HG02759 (cell line): ENCODE data around the gene ASB10.

Experiments
- ATAC-seq: cut with Tn5 transposase; IDR thresholded peaks from one replicate; pipeline ENCODE4 v1.9.1; 2021; ENCODE audit warnings: mild to moderate bottlenecking, moderate library complexity; ENCODE audit not compliant: unreplicated experiment

The ASB10 gene

DNA sequence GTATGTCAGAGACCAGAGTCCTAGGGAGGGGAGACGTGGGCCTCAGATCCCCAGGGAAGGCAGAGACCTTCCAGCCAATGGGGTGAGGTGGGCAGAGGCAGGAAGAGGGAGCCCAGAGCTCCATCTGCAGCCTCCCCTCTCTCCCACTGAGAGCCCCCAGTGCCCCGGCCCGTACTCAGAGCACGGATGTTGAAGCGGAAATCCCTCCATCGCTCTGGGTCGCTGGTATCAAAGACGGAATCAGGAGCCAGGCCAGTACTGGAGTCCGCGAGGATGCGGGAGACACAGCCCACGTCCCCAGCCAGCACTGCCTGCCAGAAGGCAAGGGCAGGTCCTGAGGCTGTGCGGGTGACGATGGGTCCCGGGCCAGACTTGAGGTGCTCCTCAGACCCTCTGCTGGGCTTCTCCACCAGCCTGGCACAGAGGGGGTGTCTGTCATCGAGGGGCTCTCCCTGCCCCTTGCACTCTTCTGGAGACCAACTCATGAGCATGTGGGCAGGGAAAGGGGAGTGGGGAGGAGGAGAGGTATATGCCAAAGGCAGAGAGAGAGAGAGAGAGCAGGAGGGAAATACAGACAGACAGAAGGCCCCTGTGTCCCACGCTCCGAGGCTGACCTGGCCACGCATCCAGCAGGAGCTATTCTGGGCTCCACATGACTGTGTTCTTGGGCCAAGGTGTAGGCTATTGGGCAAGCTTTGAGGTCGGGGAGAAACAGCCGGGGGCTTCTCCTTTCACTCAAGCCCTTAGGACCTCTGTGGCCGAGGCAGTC lies at the start of gene ASB10:
ASB10 (minus strand) TSS at position 611 of the 769 bp plus-strand sequence; CDS start at position 491, 120 bp downstream.
- ATAC-seq: no peak

DNA sequence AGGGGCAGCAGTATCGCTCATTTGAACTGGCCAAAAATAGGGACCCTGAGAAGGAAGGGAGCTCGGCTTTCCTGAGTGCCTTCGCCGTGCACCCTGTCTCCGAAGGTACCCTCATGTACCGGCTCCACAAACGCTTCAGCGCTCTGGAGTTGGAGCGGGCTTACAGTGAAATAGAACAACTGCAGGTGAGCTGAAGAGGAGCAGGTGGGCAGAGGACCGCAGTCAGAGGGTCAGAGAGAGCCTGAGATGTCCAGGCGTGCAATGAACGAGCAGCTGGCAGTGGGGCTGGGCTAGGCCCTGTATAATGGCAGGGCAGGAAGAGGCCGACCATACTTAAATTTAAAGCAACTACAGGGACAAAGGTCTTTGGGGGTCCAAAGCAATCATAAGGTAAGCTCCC lies 49.4 kb upstream of the ASB10 start:
- no peak for ATAC-seq

DNA sequence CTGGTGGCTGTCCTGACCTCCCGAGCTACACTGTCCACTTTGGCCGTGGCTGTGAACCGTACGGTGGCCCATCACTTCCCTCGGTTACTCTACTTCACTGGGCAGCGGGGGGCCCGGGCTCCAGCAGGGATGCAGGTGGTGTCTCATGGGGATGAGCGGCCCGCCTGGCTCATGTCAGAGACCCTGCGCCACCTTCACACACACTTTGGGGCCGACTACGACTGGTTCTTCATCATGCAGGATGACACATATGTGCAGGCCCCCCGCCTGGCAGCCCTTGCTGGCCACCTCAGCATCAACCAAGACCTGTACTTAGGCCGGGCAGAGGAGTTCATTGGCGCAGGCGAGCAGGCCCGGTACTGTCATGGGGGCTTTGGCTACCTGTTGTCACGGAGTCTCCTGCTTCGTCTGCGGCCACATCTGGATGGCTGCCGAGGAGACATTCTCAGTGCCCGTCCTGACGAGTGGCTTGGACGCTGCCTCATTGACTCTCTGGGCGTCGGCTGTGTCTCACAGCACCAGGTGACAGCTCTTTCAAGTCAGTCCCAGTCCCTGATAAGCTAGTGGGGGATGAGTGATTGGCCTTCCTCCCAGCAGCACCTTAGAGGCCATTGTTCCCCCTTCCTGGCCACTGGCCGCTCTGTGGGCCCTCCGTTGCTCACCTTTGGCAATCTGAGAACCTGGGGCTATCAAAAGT lies 48.2 kb upstream of the ASB10 start:
- ATAC-seq: no peak

DNA sequence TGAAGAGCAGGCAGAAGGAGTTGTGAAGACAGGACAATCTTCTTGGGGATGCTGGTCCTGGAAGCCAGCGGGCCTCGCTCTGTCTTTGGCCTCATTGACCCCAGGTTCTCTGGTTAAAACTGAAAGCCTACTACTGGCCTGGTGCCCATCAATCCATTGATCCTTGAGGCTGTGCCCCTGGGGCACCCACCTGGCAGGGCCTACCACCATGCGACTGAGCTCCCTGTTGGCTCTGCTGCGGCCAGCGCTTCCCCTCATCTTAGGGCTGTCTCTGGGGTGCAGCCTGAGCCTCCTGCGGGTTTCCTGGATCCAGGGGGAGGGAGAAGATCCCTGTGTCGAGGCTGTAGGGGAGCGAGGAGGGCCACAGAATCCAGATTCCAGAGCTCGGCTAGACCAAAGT lies 46.8 kb upstream of the ASB10 start:
- no peak for ATAC-seq

GRCh38 chr7:151232917-151233701 lies 46.1 kb upstream of the ASB10 start:
- ATAC-seq: peak; percentile 33

DNA sequence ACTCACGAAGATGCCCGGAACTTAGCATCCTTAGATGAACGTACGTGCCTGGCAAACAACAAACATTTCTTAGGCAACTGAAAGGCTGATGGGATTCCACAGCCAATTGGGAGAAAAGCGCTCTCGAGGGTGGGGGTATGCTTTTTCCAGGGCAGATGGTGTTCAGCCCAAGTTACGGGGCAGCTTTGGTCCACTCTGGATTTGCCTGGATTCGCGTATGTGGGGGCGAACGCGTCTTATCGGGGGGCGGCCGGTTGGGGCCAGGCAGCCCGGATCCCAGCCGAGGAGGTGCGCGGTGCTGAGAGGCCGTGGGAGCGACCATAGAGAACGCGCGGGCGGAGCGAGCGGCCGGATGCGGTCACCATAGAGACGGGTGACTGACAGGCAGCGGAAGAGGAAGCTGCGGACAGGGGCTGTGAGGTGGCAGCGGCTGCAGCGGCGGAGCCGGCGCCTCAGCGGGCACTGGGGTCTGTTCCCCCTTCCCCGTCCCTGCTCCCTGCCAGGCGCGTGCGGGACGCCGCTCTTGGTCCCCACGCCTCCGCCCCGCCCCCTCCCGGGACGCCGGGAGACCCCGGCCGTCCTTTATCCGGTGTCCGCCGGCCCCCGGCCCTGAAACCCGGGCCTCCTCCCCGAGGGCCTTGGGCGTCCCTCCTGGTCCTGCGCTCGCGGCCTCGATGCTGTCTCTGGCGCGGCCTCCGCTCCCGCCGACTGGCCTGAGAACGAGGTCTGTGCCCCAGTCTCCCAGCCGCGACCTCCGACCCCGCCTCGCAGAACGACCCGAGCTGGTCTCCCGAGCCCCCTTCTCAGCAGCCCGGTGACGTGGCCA lies 45.3 kb upstream of the ASB10 start, which contains the start of gene CHPF2:
CHPF2 (plus strand) TSS at position 393 of the 826 bp plus-strand sequence. CDS start 1,529 bp downstream, outside the sequence.
- ATAC-seq: peak; percentile 97

- no peak for ATAC-seq
Measured at GRCh38 chr7:151231080-151231479, 44.0 kb upstream of the ASB10 start.

DNA sequence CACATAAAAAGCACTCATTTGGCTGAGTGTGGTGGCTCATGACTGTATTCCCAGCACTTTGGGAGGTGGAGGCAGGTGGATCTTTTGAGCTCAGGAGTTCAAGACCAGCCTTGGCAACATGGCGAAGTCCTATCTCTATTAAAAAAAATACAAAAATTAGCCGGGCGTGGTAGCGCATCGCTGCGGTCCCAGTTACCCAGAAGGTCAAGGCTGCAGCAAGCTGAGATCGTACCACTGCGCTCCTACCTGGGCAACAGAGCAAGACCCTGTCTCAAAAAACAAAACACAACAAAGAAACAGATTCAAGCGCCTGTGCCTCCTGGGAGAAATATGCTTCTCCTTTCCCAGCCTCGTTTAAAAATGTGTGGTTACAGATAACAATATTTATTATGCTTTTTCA lies 42.2 kb upstream of the ASB10 start:
- ATAC-seq: no peak

- ATAC-seq: no peak
Measured at GRCh38 chr7:151228024-151228866, 41.2 kb upstream of the ASB10 start.

- peak; percentile 99 for ATAC-seq
Measured at GRCh38 chr7:151226875-151227782, 40.1 kb upstream of the ASB10 start, which contains the start of gene ABCF2. TSS of gene ABCF2 (minus strand) at chr7:151227205. CDS start at chr7:151226458, 747 bp downstream.

- no peak for ATAC-seq
Measured at GRCh38 chr7:151226560-151226874, 39.5 kb upstream of the ASB10 start.

GRCh38 chr7:151225948-151226510 lies 39.0 kb upstream of the ASB10 start:
- no peak for ATAC-seq

DNA sequence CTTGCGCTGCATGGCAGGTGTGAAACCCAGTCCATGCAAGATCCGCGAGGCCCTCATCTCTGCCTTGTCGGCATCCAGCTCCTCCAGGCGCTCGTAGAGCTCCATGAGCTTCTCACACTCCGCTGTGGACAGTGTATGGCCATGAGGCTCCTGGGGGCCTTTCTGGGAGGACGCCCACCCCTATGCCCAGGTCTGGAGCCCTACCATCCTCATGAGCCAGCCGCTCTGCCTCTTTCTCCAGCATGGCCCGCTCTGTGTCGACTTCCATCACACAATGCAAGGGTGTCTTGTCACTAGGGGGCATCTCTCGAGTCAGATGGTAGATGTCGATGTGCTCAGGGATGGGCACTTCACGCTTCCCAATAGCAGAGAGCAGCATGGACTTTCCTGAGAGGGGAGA lies 36.7 kb upstream of the ASB10 start:
- ATAC-seq: no peak

DNA sequence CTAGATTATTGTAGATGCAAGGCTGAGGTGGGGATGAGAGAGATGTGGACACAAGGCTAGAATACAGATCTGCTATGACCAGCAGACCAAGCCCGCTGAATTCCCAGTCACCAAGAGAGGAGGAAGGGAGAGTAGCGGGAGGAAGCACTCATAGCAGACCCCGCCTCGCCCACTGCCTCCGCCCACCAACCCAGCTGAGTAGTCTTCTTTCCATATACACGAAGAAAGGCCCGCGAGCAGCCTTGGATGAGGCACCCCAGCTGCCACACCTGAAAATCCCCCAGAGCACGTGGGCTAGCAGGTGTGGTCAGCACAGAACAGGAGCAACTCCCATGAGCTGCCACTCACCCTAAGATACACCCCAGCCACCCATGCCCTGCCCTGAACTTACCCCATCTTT lies 31.1 kb upstream of the ASB10 start:
- ATAC-seq: no peak

GRCh38 chr7:151215396-151215795 lies 28.3 kb upstream of the ASB10 start:
- no peak for ATAC-seq

DNA sequence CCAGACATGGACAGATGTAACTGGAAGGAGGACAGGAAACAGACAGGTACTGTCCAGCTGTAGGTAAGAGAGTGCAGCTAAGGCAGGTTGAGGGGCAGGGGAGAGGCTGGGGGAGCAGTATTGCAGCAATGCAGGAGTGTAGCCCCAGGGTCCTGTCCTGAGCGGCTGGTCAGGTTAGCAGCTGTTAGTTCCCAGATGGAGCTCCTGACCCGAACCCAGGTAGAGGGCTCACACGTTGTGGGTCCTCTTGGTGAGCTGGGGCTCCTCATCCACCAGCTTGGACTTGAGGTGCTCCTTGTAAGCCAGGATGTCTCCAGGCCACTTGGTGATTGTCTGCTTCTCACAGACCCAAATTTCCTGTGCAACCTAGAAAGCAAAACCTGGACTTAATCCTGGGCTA lies 26.8 kb upstream of the ASB10 start:
- ATAC-seq: no peak

- no peak for ATAC-seq
Measured at GRCh38 chr7:151212626-151213025, 25.6 kb upstream of the ASB10 start.

GRCh38 chr7:151211155-151211772 lies 24.2 kb upstream of the ASB10 start:
- no peak for ATAC-seq
